ENCODE results near the gene SUFU.
"Not testable (repeated sequence)": the region's sequence is repeated elsewhere in the genome, so short reads cannot be mapped to it uniquely, and the experiment has no call there.

Gene SUFU

DNA sequence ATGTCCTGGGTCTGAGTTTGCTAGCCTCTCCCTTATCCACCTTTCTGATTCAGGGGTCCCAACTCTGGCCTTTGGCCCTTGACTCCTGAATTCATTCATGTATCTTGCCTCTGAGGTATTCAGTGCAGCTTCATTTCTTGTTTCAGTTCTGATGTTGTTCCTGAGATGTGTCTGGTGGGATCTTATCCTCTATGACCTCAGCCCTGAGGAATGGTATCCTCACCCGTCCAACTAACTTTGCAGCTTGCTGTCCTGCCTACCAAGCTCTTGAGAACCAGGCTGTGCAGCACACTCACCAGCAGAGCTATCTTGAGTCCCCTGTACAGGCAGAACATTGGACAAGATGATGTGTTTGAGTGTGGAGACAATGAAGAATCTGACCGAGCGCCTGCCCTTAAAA lies 13.8 kb downstream of the SUFU start:
- no peak for DNase-seq

DNA sequence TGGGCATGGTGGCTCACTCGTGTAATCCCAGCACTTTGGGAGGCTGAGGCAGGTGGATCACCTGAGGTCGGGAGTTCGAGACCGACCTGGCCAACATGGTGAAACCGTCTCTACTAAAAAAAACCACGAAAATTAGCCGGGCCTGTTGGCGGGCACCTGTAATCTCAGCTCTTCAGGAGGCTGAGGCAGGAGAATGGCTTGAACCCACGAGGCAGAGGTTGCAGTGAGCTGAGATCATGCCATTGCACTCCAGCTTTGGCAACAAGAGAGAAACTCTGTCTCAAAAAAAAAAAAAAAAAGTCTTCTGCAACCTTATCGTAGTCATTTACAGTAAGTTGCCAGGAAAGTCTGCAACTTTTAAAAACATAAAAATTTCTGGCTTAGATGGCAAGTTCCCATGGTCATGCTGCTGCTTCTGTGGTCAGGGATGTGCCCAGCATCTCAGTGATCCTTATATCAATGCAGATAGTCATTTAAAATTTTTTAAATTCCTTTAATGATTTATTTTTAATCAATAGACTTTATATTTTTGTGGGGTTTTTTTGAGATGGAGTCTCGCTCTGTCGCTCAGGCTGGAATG lies 15.6 kb downstream of the SUFU start:
- DNase-seq, result no peak

DNA sequence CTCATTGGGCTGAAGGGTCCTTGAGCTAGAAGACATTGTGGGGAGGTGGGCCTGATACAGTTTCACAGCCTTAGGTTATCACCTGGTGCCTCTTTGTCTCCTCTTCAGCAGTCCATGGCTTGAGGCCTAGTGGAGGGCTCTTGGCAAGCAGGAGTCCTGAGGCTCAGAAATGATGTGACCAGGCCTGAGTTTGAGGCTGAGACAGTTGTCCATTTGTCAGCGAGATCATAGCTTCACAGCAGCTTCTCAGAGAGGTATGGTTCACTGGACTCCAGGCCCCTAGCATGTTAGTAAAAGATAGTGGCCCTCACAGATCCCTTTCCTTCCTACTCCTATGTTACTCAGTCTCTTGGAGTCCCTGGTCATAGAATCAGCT lies 19.1 kb downstream of the SUFU start:
- DNase-seq, result no peak

DNA sequence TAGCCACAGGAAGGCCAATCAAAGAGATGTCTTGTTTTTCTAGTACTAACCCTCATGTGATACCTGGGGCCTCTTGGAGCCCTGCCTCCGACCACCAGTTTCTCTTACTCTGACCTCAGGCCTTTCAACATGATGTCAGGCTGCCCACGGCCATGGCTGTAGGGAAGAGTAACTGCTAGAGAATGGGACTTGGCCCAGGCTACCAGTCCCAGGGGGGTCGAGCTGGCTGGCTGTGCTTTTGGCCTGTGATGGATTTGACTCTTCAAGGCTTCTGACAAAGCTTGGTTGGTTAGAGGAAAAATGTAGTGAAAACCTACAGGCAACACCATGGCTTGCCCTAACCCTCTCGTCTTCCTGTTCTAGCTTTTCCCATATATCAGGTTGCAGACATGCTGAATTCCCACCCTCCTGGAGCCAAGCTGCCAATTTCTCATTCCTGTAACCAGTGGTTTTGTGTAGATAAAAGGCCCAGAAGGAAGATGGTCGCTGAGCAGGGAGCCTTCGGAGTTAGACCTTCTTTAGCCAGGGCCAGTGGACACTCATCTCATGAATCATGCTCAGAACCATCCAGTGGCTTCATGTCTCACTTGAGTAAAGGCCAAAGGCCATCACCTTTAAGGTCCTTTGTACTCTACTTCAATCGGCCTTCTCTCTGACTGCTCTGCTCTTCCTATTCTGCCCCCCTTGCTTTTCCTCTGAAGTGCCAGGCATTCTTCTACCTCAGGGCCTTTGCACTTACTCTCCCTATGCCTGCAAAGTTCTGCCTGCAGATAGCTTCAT lies 19.7 kb downstream of the SUFU start:
- no peak for DNase-seq

DNA sequence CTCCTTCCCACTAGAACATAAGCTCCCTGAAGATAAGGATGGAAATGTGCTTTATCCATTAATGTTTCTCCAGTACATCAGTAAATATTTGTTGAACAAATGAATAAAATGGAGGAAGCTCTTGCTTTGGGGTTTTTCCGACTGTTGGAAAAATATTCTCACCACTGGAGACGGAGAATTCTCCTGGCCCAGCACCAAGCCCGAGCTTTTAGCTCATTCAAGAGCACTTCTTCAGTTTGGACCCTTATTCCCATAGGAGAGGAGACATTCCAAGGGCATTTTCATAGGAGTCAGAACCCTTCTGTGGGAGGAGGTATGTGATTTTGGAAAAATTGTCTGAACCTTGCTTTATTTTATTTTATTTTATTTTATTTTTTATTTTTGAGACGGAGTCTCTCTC lies 21.0 kb downstream of the SUFU start:
- no peak for DNase-seq

DNA sequence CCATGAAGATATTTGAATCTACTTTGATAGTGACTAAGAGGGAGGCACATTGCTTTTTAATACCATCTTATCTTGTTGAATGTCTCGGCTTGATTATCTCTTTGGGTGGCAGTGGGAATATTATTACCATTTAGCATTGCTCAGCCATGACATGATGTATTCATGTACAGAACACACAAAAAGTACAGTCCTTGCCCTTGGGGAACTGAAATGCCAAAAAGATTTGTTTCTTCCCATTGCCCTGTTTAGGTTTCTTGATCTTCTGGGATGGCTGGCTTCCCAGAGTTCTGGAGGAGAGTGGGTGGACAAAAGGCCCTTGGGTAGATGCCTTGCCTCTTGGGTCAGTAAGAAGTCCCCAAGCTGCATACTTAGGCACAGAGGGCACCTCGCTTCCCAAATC lies 23.8 kb downstream of the SUFU start:
- no peak for DNase-seq

DNA sequence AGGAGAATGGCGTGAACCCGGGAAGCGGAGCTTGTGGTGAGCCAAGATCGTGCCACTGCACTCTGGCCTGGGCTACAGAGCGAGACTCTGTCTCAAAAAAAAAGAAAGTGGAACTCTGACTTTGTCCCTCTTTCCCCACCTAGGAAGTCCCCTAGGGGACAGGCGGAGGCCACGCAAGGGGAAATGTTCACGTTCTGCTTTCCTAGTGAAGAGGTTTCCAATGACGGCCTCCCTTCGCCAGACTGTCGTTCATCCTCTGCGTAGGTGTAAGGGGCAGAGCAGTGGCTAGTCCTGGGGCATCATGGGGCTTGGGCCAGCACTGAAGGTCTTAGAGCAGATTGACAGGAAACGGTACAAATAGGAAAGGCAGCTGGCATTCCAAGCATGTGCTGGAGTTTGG lies 30.6 kb downstream of the SUFU start:
- DNase-seq, result no peak

DNA sequence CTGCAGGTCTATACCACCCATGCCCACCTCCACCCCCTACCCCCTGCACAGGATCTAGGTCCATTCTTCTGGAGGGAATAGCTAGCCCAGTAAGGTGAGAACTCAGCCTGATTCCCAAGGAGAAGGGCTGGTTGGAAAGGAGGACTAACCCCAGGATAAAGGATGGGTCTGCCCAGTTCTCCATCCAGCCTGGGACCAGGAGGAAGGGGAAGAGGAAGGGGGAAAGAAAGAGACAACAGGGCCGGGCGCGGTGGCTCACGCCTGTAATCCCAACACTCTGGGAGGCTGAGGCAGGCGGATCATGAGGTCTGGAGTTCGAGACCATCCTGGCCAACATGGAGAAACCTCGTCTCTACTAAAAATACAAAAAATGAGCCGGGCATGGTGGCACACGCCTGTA lies 31.2 kb downstream of the SUFU start:
- DNase-seq, result not testable (repeated sequence)

DNA sequence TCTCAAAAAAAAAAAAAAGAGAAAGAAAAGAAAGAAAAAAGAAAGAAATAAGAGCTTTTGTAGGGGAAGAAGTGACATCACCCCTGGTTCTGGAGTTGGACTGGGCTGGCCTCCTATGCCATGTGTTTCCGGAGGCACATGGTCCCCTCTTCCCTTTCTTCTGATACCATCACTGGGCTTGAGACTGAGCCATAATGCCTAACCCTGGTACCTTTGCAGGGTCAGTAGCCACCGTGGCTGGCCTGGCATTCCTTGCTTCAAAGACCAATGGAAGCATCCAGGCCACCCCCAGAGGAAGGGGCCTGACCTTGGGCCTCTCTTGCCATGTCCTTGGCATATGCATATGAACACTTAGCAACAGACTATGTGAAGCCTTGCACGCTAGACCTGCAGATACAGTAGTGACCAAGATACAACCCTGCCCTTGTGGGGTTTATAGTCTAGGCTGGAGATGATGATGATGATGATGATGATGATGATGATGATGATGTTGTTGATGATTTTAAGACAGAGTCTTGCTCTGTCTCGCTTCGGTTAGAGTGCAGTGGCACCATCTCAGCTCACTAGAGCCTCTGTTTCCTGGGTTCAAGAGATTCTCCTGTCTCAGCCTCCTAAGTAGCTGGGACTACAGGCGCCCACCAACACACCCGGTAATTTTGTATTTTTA lies 31.8 kb downstream of the SUFU start:
- DNase-seq, result no peak

DNA sequence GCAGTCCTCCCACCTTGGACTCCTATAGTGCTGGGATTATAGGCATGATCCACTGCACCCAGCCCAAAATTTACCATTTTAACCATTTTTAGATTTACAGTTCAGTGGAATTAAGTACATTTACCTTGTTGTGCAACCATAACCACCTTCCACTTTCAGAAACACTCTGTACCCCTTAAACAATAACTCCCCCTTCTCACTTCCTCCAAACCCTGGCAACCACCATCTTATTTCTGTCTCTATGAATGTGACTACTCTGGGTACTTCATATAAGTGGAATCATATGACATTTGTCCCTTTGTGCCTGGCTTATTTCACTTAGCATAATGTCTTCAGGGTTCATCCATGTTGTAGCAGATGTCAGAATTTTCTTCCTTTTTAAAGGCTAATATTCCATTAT lies 33.6 kb downstream of the SUFU start:
- no peak for DNase-seq

DNA sequence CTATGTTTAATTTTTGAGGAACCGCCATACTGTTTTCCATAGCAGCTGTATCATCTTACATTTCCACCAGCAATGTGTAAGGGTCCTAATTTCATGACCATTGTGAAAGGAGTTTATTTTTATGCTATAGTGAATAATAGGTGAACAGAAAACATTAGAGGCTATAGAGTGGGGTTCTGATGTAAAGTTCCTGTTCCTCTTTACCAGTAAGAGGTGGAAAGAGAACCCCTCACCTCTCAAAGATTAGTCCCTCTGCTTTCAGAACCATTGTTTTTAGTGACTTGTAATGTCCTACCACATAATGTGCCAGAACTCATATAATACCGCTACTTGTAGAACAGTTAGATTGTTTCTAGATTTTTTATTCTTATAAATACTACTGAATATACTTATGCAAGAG lies 34.2 kb downstream of the SUFU start:
- DNase-seq, result no peak

DNA sequence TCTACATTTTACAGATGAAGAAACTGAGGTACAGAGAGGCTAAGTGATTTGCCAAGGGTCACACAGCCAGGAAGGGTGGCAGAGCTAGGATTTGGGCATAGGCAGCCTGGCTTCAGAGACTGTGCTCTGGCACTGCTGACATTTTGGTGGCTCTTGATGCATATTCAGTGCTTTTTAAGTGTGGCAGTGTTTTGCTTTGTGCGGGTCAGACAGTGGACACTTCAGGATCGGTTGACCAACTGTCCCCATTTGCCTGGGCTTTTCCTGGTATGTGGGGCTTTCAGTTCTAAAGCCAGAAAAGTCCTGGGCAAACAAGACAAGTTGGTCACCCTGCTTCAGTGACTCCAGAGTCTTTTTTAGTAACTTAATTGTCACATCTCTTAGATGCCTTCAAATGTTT lies 35.0 kb downstream of the SUFU start:
- DNase-seq, result no peak

DNA sequence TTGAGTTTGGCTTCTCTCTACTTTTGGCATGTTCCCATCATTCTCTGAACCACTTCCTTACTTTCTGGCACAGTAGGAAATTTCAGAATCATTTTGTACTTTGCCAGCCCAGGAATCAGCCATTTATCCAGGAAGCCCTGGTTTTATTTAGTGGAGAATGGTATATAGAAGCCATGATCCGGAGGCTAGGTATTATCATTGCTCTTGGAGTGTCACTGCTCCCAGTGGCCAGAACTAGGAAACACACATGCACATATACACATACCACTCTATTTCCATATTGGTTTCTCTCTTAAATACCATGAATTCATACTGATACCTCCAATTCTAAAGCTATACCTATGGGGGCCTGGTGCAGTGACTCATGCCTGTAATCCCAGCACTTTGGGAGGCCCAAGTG lies 36.3 kb downstream of the SUFU start:
- DNase-seq, result no peak

DNA sequence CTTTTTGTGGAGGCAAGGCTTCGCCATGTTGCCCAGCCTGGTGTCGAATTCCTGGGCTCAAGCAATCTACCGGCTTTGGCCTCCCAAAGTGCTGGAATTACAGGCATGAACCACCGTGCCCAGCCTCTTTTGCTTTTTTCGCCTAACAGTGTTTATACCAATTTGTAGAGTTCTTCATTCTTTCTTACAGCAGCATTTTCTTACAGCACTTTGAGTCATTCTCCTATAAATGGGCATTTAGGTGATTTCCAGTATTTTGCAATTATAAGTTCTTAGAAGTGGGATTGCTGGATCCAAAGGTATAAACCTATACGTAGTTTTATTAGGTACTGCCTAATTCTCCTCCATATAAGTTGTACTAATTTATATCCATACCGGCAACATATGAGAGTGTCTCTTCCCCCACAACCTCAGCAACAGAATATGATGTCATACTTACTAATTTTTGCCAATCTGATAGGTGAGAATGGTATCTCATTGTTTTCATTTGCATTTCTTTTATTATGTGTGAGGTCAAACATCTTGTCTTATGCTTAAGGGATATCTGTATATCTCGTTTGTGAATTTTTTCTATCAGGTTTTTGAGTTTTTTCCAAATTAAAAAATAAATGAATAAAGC lies 39.1 kb downstream of the SUFU start:
- no peak for DNase-seq

DNA sequence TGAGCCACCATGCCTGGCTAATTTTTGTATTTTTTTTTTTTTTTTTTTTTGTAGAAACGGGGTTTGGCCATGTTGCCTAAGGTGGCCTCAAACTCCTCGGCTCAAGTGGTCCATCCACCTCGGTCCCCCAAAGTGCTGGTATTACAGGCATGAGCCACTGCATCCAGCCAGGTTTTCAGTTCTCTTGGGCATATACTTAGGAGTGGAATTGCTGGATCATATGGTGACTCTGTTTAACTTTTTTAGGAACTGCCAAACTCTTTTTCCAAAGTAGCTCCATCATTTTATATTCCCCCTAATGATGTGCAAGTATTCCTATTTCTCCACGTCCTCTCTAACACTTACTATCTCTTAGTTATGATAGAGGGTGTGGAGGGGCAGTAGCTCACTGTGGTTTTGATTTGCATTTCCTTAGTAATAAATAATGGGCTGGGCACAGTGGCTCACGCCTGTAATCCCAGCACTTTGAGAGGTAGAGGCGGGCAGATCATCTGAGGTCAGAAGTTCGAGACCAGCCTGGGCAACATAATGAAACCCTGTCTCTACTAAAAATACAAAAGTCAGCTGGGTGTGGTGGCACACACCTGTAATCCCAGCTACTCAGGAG lies 41.6 kb downstream of the SUFU start:
- no peak for DNase-seq

DNA sequence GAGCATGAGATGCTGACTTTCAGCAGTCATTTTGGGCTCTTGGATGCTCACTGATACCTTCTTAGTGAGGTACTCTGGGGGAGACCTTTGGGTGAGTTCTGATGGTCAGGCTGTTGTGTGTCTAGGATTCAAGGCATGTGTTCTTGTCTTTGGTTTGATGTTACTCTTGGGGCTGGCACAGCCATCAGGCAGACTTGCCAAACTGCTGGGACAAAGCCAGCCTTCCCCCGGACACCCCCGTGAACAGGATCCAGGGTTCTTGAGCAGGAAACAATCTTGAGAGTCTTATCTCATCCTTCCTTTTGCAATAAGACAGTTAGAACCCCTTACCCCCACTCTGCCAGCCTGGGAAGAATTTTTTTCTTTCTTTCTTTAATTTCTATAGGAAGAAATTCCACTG lies 42.2 kb downstream of the SUFU start:
- peak; percentile 36 for DNase-seq

DNA sequence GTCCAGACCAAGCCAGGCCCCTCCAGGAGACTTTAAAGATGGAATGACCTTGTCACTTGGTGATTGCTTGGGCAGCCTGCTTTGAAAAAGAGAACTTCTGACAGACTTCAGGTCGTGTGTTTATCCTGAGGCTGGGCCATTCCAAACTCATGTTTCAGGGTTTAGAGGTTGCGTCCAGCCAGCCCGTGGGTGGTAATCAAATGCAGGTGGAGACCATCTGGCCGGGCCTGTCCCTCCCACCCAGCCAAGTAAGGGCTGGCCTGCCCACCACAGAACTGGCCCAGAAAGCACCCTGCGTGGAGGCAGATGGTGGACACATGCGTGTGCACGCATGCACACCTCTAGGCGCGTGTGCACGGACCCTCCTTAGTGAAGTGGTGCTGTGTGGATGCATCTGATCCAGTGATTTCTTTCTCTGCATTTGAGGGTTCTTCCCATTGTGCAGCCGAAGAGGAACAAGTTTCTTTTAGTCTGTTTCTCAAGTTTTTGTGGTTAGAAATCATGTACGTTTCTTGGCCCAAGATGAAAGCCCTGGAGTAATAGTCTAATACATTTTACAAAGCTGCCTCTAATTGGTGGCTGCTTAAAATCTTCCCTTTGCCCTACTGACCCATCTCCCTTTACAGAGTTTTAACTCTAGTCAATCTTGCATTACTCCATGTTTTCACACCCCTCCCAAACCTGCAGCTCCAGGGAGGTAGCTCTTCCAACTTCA lies 43.0 kb downstream of the SUFU start:
- DNase-seq, result no peak

DNA sequence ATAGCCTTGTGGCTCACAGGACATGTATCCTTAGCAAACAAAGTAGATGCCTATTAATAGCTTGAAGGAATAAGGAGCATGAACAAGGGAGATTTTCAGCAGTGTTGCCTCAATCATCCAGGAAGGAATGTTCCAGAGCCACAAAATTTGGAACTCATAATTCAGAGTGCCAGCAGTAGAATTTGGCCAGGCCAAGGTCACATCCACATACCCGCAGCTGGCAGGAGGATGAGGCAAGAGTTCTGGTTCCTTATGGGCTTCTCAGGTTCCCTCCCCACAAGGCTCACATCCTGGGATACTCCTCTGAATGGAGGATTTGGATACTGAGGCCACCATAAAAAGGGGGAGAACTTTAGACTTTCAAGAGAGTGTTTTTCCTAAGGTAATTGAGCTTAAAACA lies 45.8 kb downstream of the SUFU start:
- no peak for DNase-seq

DNA sequence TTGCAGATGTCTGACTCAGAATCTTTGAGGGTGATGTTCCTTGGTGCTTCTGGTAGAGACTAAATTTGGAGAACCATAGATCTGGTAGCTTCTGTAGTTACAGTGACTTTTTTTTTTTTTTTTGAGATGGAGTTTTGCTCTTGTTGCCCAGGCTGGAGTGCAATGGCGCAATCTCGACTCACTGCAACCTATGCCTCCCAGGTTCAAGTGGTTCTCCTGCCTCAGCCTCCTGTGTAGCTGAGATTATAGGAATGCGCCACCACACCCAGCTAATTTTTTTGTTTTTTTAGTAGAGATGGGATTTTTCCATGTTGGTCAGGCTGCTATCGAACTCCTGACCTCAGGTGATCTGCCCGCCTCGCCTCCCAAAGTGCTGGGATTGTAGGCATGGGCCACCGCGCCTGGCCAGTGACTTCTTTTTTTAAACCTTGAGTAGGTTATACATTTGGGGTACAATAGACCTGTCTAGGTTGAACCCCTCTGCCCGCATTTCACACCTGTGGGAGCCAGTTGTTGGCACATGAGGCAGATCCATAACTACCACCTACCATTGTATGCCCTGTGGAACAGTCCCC lies 47.0 kb downstream of the SUFU start:
- DNase-seq, result no peak

DNA sequence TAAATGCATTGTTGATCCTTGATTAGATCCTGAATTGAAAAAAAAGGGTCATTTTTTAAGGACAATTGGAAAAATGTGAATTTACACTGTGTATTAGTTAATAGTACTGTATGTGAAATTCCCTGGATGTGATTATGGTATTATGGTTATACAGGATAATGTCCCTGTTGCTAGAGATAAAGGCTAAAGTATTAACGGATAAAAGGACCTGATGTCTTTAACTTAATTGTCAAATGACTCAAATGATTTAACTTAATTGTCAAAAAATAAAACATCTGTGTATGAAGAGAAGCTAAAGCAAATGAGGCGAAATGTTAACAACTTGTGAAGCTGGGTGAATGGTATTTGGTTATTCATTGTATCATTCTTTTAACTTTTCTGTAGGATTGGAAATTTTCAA lies 48.8 kb downstream of the SUFU start:
- DNase-seq, result no peak

DNA sequence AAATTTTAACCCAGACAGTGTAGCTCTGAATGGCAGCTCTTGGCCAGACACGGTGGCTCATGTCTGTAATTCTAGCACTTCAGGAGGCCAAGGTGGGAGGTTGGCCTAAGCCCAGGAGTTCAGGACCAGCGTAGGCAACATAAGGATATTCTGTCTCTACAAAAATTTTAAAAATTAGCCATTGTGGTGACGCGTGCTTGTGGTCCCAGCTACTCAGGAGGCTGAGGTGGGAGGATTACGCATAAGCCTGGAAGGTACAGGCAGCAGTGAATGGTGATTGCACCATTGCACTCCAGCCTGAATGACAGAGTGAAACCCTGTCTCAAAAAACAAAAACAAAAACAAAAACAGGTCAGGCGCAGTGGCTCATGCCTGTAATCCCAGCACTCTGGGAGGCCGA lies 50.0 kb downstream of the SUFU start:
- no peak for DNase-seq

DNA sequence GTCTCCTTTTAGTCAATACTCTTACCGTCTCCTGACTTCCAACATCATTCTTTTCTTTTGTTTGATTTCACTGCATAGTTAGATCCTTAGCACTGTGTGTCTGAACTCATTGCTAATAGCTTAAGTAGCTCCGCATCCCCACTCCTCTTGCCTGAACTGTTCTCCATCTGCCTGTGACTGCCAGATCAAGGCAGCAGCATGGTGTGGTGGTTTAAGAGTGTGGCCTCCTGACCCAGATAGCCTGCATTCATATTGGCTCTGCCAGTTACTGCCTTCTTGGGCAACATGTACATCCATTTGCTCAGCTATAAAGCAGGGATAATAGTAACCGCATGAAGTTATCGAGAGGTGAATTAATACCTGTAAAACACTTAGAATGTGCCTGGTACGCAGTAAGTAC lies 50.8 kb downstream of the SUFU start:
- DNase-seq, result no peak

Data from GF-D8 (cell line).